PC-3 (cell line): ENCODE results near the gene CDY2B. TPM values are rescaled to one million over a fixed set of nuclear protein-coding genes. Genes with fewer than 3 reads are reported as not detected.
"Not testable (repeated sequence)": the region's sequence is repeated elsewhere in the genome, so short reads cannot be mapped to it uniquely, and the experiment has no call there.

Experiments used
- ATAC-seq: fragments of 200-7000 bp; cut with Tn5 transposase; 2 replicates; pipeline ENCODE4 v1.9.1; 2020; ENCODE audit warnings: mild to moderate bottlenecking, moderate library complexity
- Bru-seq: library from RNA; stranded (reverse); fragments of 400-500 nt; gene quantifications from one replicate; lab custom pipeline; 2021; lab: Mats Ljungman, UMichigan
- BruChase-seq, 2 experiments: library from RNA; stranded (reverse); fragments of 400-500 nt; gene quantifications; one replicate each; lab custom pipeline; 2021; lab: Mats Ljungman, UMichigan
- BruUV-seq: library from RNA; stranded (reverse); fragments of 400-500 nt; replicated peaks from 2 replicates; lab custom pipeline; 2021; lab: Mats Ljungman, UMichigan
- CTCF ChIA-PET: fragments of 300-600 bp; sonication (Branson Sonifier 250); formaldehyde crosslinking; loops from one replicate; lab custom pipeline; 2022; ENCODE audit warnings: antibody characterized with exemption; lab: Charles Lee
- POLR2A ChIA-PET: fragments of 300-600 bp; sonication (Branson Sonifier 250); formaldehyde crosslinking; loops from one replicate; lab custom pipeline; 2022; ENCODE audit warnings: antibody characterized with exemption; ENCODE audit not compliant: unreplicated experiment; lab: Charles Lee
- DNase-seq: peaks from one replicate; pipeline ENCODE4 v3.0.0-alpha.2; 2015
- H2AFZ ChIP-seq: fragments of 300-600 bp; sonication (generic); 2 replicates; pipeline ENCODE4 v1.6.0; 2016; ENCODE audit warnings: antibody characterized with exemption, low read length
- H3F3A ChIP-seq: fragments of 300-600 bp; sonication (generic); one replicate; pipeline ENCODE4 v1.6.0; 2017; ENCODE audit warnings: antibody characterized with exemption, low read length, control low read depth, mild to moderate bottlenecking; ENCODE audit not compliant: unreplicated experiment
- H3K27ac ChIP-seq: fragments of 300-600 bp; sonication (generic); 2 replicates; pipeline ENCODE4 v1.5.1; 2016; ENCODE audit warnings: mild to moderate bottlenecking, low read length
- H3K27me3 ChIP-seq: fragments of 300-600 bp; sonication (generic); 2 replicates; pipeline ENCODE4 v1.6.1; 2016; ENCODE audit warnings: low read length, mixed read lengths
- H3K36me3 ChIP-seq: fragments of 300-600 bp; sonication (generic); 2 replicates; pipeline ENCODE4 v1.6.1; 2016; ENCODE audit warnings: low read depth, mixed run types, low read length, mixed read lengths
- H3K4me1 ChIP-seq: fragments of 300-600 bp; sonication (generic); 2 replicates; pipeline ENCODE4 v1.5.1; 2016; ENCODE audit warnings: low read length; ENCODE audit not compliant: insufficient read depth
- H3K4me2 ChIP-seq: fragments of 300-600 bp; sonication (generic); 2 replicates; pipeline ENCODE4 v1.6.0; 2016; ENCODE audit warnings: low read length
- H3K4me3 ChIP-seq: fragments of 300-600 bp; sonication (generic); 2 replicates; pipeline ENCODE4 v1.5.1; 2016; ENCODE audit warnings: mild to moderate bottlenecking, low read length, mixed read lengths
- H3K79me2 ChIP-seq: fragments of 300-600 bp; sonication (generic); 2 replicates; pipeline ENCODE4 v1.6.1; 2017; ENCODE audit warnings: low read length, mixed read lengths
- H3K9ac ChIP-seq: fragments of 300-600 bp; sonication (generic); 2 replicates; pipeline ENCODE4 v1.6.0; 2016; ENCODE audit warnings: mild to moderate bottlenecking, low read length
- H3K9me2 ChIP-seq: fragments of 300-600 bp; sonication (generic); replicated peaks from 2 replicates; pipeline ENCODE4 v1.6.1; 2016; ENCODE audit warnings: mixed run types, low read length, mixed read lengths
- H3K9me3 ChIP-seq: fragments of 300-600 bp; sonication (generic); 2 replicates; pipeline ENCODE4 v1.6.1; 2016; ENCODE audit warnings: low read length, mixed read lengths
- H4K20me1 ChIP-seq: fragments of 300-600 bp; sonication (generic); 2 replicates; pipeline ENCODE4 v1.6.1; 2016; ENCODE audit warnings: low read length, mixed read lengths
- intact Hi-C: fragments of 100-400 bp; cut with micrococcal nuclease; formaldehyde crosslinking; loops from 2 replicates; pipeline ENCODE4 v1.9.0; 2023
- long read RNA-seq: library from polyadenylated mRNA; unstranded; transcript quantifications from one replicate; pipeline ENCODE4 v2.0.0, GENCODE V29; 2021; ENCODE audit not compliant: unreplicated experiment
- total RNA-seq: library from RNA; depleted of rRNA; stranded (reverse); fragments of >200 nt; gene quantifications from 2 replicates; pipeline ENCODE4 v1.2.3, GENCODE V29; 2014; rRNA removed

Gene CDY2B, protein sequence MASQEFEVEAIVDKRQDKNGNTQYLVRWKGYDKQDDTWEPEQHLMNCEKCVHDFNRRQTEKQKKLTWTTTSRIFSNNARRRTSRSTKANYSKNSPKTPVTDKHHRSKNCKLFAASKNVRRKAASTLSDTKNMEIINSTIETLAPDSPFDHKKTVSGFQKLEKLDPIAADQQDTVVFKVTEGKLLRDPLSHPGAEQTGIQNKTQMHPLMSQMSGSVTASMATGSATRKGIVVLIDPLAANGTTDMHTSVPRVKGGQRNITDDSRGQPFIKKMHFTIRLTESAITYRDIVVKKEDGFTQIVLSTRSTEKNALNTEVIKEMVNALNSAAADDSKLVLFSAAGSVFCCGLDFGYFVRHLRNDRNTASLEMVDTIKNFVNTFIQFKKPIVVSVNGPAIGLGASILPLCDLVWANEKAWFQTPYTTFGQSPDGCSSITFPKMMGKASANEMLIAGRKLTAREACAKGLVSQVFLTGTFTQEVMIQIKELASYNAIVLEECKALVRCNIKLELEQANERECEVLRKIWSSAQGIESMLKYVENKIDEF
- total RNA-seq (not detected in 2 replicates), Bru-seq, nascent RNA (not detected), BruChase-seq, experiment 1, labeled RNA remaining after a 6-hour chase (not detected), BruChase-seq, experiment 2, labeled RNA remaining after a 2-hour chase (not detected)
- long read RNA-seq, result 0 reads

DNA sequence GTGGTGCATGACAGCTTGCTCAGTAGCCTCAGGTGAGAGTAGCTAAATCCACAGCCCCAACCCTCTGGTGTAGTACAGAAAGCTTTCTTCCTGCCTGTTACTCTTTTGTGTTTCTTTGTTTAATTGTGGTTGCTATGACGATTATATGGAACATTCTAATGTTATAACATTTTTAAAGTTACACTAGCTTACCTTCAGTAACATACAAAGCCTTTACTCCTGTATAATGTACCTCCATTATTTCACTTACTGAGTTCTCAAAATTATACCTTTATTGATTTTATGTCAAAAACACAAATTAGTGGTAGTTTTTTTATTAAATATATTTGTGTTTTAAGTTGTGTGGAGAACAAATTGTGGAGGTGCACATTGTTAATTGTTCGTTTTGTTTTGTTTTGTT lies at the start of gene CDY2B:
TSS of gene CDY2B (minus strand) at position 101 of the 400 bp plus-strand sequence. CDS start 328 bp downstream, outside the sequence.
- H3K9me3 ChIP-seq, H3K4me2 ChIP-seq, H4K20me1 ChIP-seq, H3K27me3 ChIP-seq, CTCF ChIA-PET, H3K36me3 ChIP-seq, H3K4me3 ChIP-seq, POLR2A ChIA-PET, H3K9me2 ChIP-seq, ATAC-seq, BruUV-seq, H2AFZ ChIP-seq, DNase-seq, H3K27ac ChIP-seq, intact Hi-C loops, H3F3A ChIP-seq, H3K4me1 ChIP-seq, H3K9ac ChIP-seq, H3K79me2 ChIP-seq: not testable (repeated sequence)

DNA sequence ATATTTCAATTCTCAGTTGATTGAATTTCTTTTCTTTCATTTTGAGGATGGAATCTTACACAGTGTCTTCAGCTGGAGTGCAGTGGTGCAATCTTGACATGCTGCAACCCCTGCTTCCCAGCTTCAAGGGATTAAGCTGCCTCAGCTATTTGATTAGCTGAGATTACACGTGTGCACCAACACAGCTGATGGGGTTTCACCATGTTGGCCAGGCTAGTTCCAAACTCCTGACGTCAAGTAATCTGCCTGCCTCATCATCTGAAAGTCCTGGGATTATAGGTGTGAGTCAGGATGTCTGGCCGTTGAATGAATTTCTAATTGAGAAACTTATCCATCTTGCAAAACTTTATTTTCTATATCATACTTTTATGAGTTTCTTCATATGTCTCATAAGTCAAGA lies 28.0 kb upstream of the CDY2B start:
- H3K9me3 ChIP-seq, H3K79me2 ChIP-seq: not testable (repeated sequence)

DNA sequence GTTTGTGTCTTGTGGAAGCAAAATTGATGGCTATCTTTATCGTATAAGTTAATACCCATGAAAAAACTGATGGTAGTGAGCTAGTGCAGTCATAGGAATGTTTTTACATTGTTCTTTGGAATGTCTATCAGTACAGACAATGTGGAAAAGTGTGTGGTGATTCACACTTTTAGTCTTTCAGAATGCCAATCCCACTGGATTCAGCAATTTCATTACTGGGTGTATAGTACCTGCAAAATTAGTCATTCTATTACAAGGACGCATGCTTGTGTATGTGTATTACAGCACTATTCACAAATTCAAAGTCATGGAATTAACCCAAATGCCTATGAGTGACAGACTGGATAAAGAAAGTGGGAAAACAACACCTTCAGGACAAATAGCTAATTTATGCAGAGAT lies 27.3 kb upstream of the CDY2B start:
- H3K9ac ChIP-seq, H2AFZ ChIP-seq, H3K4me2 ChIP-seq, H4K20me1 ChIP-seq, DNase-seq, ATAC-seq, H3K36me3 ChIP-seq, H3K27me3 ChIP-seq, H3K79me2 ChIP-seq, BruUV-seq, H3K27ac ChIP-seq, H3F3A ChIP-seq, intact Hi-C loops, POLR2A ChIA-PET, H3K4me1 ChIP-seq, H3K4me3 ChIP-seq, CTCF ChIA-PET, H3K9me3 ChIP-seq, H3K9me2 ChIP-seq: not testable (repeated sequence)

More for the DNA sequence above, 28.0 kb upstream of the CDY2B start:
- H3K36me3 ChIP-seq, BruUV-seq, H3K4me1 ChIP-seq, H3K27ac ChIP-seq, H3K9ac ChIP-seq, H3K27me3 ChIP-seq, intact Hi-C loops, H3K4me2 ChIP-seq, H3F3A ChIP-seq, CTCF ChIA-PET, H4K20me1 ChIP-seq, DNase-seq, POLR2A ChIA-PET, ATAC-seq, H2AFZ ChIP-seq, H3K4me3 ChIP-seq, H3K9me2 ChIP-seq: not testable (repeated sequence)

DNA sequence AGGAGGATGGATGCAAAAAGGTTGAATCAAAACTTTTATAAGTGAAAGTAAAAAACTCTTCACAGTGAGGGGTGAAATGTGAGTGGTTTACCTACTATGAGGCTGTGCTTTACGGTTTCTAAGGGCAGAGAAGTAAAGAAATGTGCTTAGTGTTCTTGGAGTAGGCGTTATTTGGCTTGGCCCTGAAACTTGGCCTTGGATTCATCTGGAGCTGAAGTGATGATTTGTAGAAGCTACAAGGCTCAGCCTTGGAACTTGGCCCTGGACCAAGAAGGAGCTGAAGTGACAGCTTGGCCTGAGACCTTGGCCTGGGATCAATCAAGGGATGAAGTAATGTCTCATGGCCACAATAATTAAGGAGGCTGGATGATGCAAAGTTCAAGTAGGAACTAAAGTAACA lies 1.7 kb upstream of the CDY2B start:
- H3K9ac ChIP-seq, H3K4me1 ChIP-seq, H3K9me3 ChIP-seq, BruUV-seq, H3K4me2 ChIP-seq, ATAC-seq, H3K36me3 ChIP-seq, intact Hi-C loops, H3F3A ChIP-seq, H3K4me3 ChIP-seq, H2AFZ ChIP-seq, DNase-seq, H3K79me2 ChIP-seq, H3K9me2 ChIP-seq, H3K27me3 ChIP-seq, H4K20me1 ChIP-seq, CTCF ChIA-PET, POLR2A ChIA-PET, H3K27ac ChIP-seq: not testable (repeated sequence)

DNA sequence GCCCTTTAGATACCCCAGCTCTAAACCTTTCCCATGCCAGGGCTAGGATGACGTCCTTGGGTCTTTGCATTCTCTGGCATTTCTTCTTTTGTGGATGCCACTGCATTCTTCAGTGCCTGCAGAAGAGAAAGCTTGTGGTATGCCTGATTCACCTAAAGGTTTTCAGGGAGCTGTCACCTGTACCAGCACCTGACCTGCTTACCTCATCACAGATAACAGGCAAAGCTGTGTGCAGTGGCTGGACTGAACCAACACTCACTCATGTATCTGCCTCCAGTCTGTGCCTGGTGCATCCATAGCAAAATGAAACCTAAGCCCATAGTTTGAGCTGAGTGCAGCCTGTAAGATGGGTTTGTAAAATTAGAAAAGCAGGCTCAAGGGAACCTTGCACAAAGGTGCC lies 3.3 kb downstream of the CDY2B start:
- H3K4me3 ChIP-seq, H3K4me1 ChIP-seq, H3K9me2 ChIP-seq, H3K9ac ChIP-seq, BruUV-seq, H3K27me3 ChIP-seq, H2AFZ ChIP-seq, CTCF ChIA-PET, H3K9me3 ChIP-seq, H3K27ac ChIP-seq, intact Hi-C loops, POLR2A ChIA-PET, H3K4me2 ChIP-seq, DNase-seq, H3K79me2 ChIP-seq, H3F3A ChIP-seq, H4K20me1 ChIP-seq, H3K36me3 ChIP-seq, ATAC-seq: not testable (repeated sequence)

DNA sequence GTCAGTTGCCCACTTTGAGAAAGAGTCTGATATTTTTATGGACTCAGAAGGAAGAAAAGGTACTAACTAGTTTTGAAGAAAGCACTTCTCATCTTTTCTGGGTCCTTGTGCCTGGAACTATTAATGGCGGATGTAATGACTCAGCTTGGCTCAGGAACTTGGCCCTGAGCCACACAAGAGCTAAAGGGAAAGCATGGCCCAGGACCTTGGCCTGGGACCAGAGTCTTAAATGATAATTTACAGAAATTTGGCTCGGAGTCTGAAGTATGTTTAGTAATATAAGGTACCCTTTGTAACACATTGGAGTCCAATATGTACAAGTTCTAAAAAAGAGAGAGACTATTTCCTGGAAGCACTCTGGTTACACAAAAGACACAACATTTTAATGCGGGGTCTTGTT lies 4.6 kb downstream of the CDY2B start:
- H3K4me3 ChIP-seq, POLR2A ChIA-PET: not testable (repeated sequence)

More for the DNA sequence above, 4.6 kb downstream of the CDY2B start:
- H3K27ac ChIP-seq, H3K9ac ChIP-seq, BruUV-seq, H3K4me2 ChIP-seq, intact Hi-C loops, H3K36me3 ChIP-seq, H3K9me2 ChIP-seq, H4K20me1 ChIP-seq, H3K79me2 ChIP-seq, CTCF ChIA-PET, H3F3A ChIP-seq, H2AFZ ChIP-seq, H3K27me3 ChIP-seq, ATAC-seq, DNase-seq, H3K4me1 ChIP-seq, H3K9me3 ChIP-seq: not testable (repeated sequence)
